ENCODE measurements around the gene UBR2.
"Not testable (repeated sequence)": the region's sequence is repeated elsewhere in the genome, so short reads cannot be mapped to it uniquely, and the experiment has no call there.

The UBR2 gene

GRCh38 chr6:42619963-42620362 lies 56.1 kb downstream of the UBR2 start:
- DNase-seq, result no peak

GRCh38 chr6:42624601-42625000 lies 60.8 kb downstream of the UBR2 start:
- DNase-seq, result no peak

GRCh38 chr6:42627044-42627443 lies 63.2 kb downstream of the UBR2 start:
- DNase-seq, result no peak

GRCh38 chr6:42627674-42628073 lies 63.8 kb downstream of the UBR2 start:
- no peak for DNase-seq

- DNase-seq, result no peak
Observed at GRCh38 chr6:42628604-42629003, 64.8 kb downstream of the UBR2 start.

GRCh38 chr6:42629845-42630244 lies 66.0 kb downstream of the UBR2 start:
- no peak for DNase-seq

GRCh38 chr6:42637681-42638080 lies 73.9 kb downstream of the UBR2 start:
- DNase-seq, result no peak

- no peak for DNase-seq
Observed at GRCh38 chr6:42642794-42643193, 79.0 kb downstream of the UBR2 start.

GRCh38 chr6:42644211-42644610 lies 80.4 kb downstream of the UBR2 start:
- DNase-seq, result no peak

- no peak for DNase-seq
Observed at GRCh38 chr6:42652024-42652746, 88.4 kb downstream of the UBR2 start.

GRCh38 chr6:42653851-42654250 lies 90.0 kb downstream of the UBR2 start:
- DNase-seq, result no peak

GRCh38 chr6:42659806-42660205 lies 96.0 kb downstream of the UBR2 start:
- DNase-seq, result no peak

- DNase-seq, result peak; percentile 89
Observed at GRCh38 chr6:42661540-42662153, 97.8 kb downstream of the UBR2 start.

- no peak for DNase-seq
Observed at GRCh38 chr6:42664718-42665117, 100.9 kb downstream of the UBR2 start.

- not testable (repeated sequence) for DNase-seq
Observed at GRCh38 chr6:42674368-42674767, 110.5 kb downstream of the UBR2 start.

- DNase-seq, result no peak
Observed at GRCh38 chr6:42674780-42675179, 111.0 kb downstream of the UBR2 start.

GRCh38 chr6:42679358-42679757 lies 115.5 kb downstream of the UBR2 start:
- DNase-seq, result no peak

- no peak for DNase-seq
Observed at GRCh38 chr6:42688281-42688680, 124.5 kb downstream of the UBR2 start.

- no peak for DNase-seq
Observed at GRCh38 chr6:42689371-42689770, 125.5 kb downstream of the UBR2 start.

- DNase-seq, result no peak
Observed at GRCh38 chr6:42690151-42690702, 126.4 kb downstream of the UBR2 start.

- peak; percentile 5 for DNase-seq
Observed at GRCh38 chr6:42690872-42691271, 127.0 kb downstream of the UBR2 start.

GRCh38 chr6:42692137-42692911 lies 128.5 kb downstream of the UBR2 start:
- no peak for DNase-seq

- no peak for DNase-seq
Observed at GRCh38 chr6:42693725-42694323, 130.0 kb downstream of the UBR2 start.
